ENCODE measurements around the gene AHNAK.
"Not testable (repeated sequence)": the region's sequence is repeated elsewhere in the genome, so short reads cannot be mapped to it uniquely, and the experiment has no call there.

Gene AHNAK

GRCh38 chr11:62546244-62546928, at the start of gene AHNAK:
Gene AHNAK, minus strand, starts transcription at chr11:62546806. Its CDS starts 10,708 bp downstream, at chr11:62536098.
- peak; percentile 82 for DNase-seq

GRCh38 chr11:62595124-62595523, 48.5 kb upstream of the AHNAK start:
- no peak for DNase-seq

- DNase-seq, result peak; percentile 83
These were observed 46.9 kb upstream of the AHNAK start for GRCh38 chr11:62593434-62594044.

- no peak for DNase-seq
These were observed 46.4 kb upstream of the AHNAK start for GRCh38 chr11:62592989-62593421.

GRCh38 chr11:62592146-62592815, 45.7 kb upstream of the AHNAK start:
- no peak for DNase-seq

- peak; percentile 99 for DNase-seq
These were observed 45.0 kb upstream of the AHNAK start, which contains the start of gene TUT1 for GRCh38 chr11:62591448-62592145. Gene TUT1, minus strand, starts transcription at chr11:62591523. Its CDS starts 38 bp downstream, at chr11:62591485.

- DNase-seq, result no peak
These were observed 42.5 kb upstream of the AHNAK start for GRCh38 chr11:62588966-62589637.

GRCh38 chr11:62585356-62585755, 38.8 kb upstream of the AHNAK start:
- not testable (repeated sequence) for DNase-seq

- not testable (repeated sequence) for DNase-seq
These were observed 35.1 kb upstream of the AHNAK start for GRCh38 chr11:62581735-62582134.

GRCh38 chr11:62580959-62581715, 34.5 kb upstream of the AHNAK start:
- DNase-seq, result no peak

GRCh38 chr11:62579252-62579651, 32.6 kb upstream of the AHNAK start:
- DNase-seq, result no peak

- no peak for DNase-seq
These were observed 31.9 kb upstream of the AHNAK start for GRCh38 chr11:62578541-62578940.

GRCh38 chr11:62577046-62577714, 30.6 kb upstream of the AHNAK start:
- peak; percentile 91 for DNase-seq

GRCh38 chr11:62575837-62576236, 29.2 kb upstream of the AHNAK start:
- no peak for DNase-seq

GRCh38 chr11:62575156-62575555, 28.6 kb upstream of the AHNAK start:
- no peak for DNase-seq

- DNase-seq, result peak; percentile 32
These were observed 27.9 kb upstream of the AHNAK start for GRCh38 chr11:62574363-62575071.

- DNase-seq, result peak; percentile 100
These were observed 27.2 kb upstream of the AHNAK start, which contains the start of gene EEF1G for GRCh38 chr11:62573592-62574362. Gene EEF1G, minus strand, starts transcription at chr11:62573891. Its CDS starts 49 bp downstream, at chr11:62573842.

- DNase-seq, result peak; percentile 28
These were observed 26.5 kb upstream of the AHNAK start for GRCh38 chr11:62573006-62573591.

GRCh38 chr11:62572431-62572830, 25.8 kb upstream of the AHNAK start:
- no peak for DNase-seq

Measured in inflammatory macrophage treated with lipopolysaccharide for 4 hours (primary cell).